HL-60 (cell line): Measurements from ENCODE around the gene FANCI.

ENCODE experiments used
- DNase-seq, 2 experiments: peaks; one replicate each; pipeline ENCODE4 v3.0.0-alpha.2; 2010 to 2020; ENCODE audit warnings: low read depth in 1 of 2, low spot score in 1 of 2
- H3K27ac ChIP-seq: fragments of 250-450 bp; sonication (Bioruptor Pico); replicated peaks from 2 replicates; pipeline ENCODE4 v1.5.1; 2020; ENCODE audit warnings: mild to moderate bottlenecking, moderate library complexity
- H3K27me3 ChIP-seq: fragments of 250-450 bp; sonication (Bioruptor Pico); 2 replicates; pipeline ENCODE4 v1.5.1; 2021; ENCODE audit warnings: mild to moderate bottlenecking, moderate library complexity; ENCODE audit not compliant: insufficient read depth, poor library complexity, severe bottlenecking
- H3K4me3 ChIP-seq: replicated peaks from 2 replicates; pipeline ENCODE4 v1.5.1; 2011; ENCODE audit warnings: mild to moderate bottlenecking, control low read depth, low read length; ENCODE audit not compliant: insufficient read depth
- CTCF ChIP-seq: IDR thresholded peaks from one replicate; pipeline ENCODE4 v1.5.1; 2011; ENCODE audit warnings: low read length, control low read depth, inconsistent platforms; ENCODE audit not compliant: insufficient read depth
- GABPA ChIP-seq: IDR thresholded peaks from 2 replicates; pipeline ENCODE4 v1.6.1; 2012; ENCODE audit warnings: low read depth
- POLR2AphosphoS5 ChIP-seq: IDR thresholded peaks from 2 replicates; pipeline ENCODE4 v1.6.1; 2012; ENCODE audit warnings: low read depth
- REST ChIP-seq: IDR thresholded peaks from 2 replicates; pipeline ENCODE4 v1.6.1; 2012; ENCODE audit warnings: low read depth; ENCODE audit not compliant: insufficient replicate concordance
- SPI1 ChIP-seq: IDR thresholded peaks from 2 replicates; pipeline ENCODE4 v1.6.1; 2012; ENCODE audit warnings: low read depth, mild to moderate bottlenecking, borderline replicate concordance

FANCI gene

GRCh38 chr15:89225588-89225987 lies 18.2 kb upstream of the FANCI start:
- no peak overlapping the region for H3K27ac ChIP-seq
- DNase-seq: no peak

GRCh38 chr15:89226359-89227221 lies 17.2 kb upstream of the FANCI start:
- H3K27ac ChIP-seq: no peak overlapping the region
- TF ChIP-seq POLR2AphosphoS5 (no peak), REST (no peak), SPI1 (no peak), CTCF (no peak), GABPA (no peak)
- DNase-seq: no peak
- H3K4me3 ChIP-seq: no peak overlapping the region
- no peaks in the 10 kb centered on the region for H3K27me3 ChIP-seq

More at GRCh38 chr15:89225588-89225987, 18.2 kb upstream of the FANCI start:
- H3K27me3 ChIP-seq: no peaks in the 10 kb centered on the region
- TF ChIP-seq GABPA (no peak), CTCF (no peak), REST (no peak)
- H3K4me3 ChIP-seq: no peak overlapping the region

GRCh38 chr15:89227425-89227824 lies 16.4 kb upstream of the FANCI start:
- H3K27ac ChIP-seq: no peak overlapping the region
- no peak for DNase-seq
- H3K4me3 ChIP-seq: no peak overlapping the region
- TF ChIP-seq GABPA (no peak), CTCF (no peak), SPI1 (no peak)
- H3K27me3 ChIP-seq: no peaks in the 10 kb centered on the region

- no peak overlapping the region for H3K27ac ChIP-seq
- TF ChIP-seq CTCF: no peak
- TF ChIP-seq REST: no peak
- no peak for TF ChIP-seq GABPA
- TF ChIP-seq SPI1: no peak
- no peak for TF ChIP-seq POLR2AphosphoS5
- DNase-seq: no peak
Observed at GRCh38 chr15:89230277-89230676, 13.5 kb upstream of the FANCI start.

More at GRCh38 chr15:89230277-89230676, 13.5 kb upstream of the FANCI start:
- no peak overlapping the region for H3K4me3 ChIP-seq
- no peaks in the 10 kb centered on the region for H3K27me3 ChIP-seq
